ENCODE results near the gene IL25. TPM values are rescaled to one million over a fixed set of nuclear protein-coding genes. Genes with fewer than 3 reads are reported as not detected.

The IL25 gene
- total RNA-seq, 1 donor from 2014 or later = not detected

GRCh38 chr14:23377573-23378563, 5.3 kb downstream of the IL25 start:
- H3K27me3 Mint-ChIP-seq (ENCODE audit: unreplicated experiment) = no peaks in the 10 kb centered on the region
- no peak for DNase-seq
- H3K27ac Mint-ChIP-seq (ENCODE audit: unreplicated experiment) = peak overlapping the region; percentile 2

GRCh38 chr14:23378612-23379220, 6.1 kb downstream of the IL25 start:
- Mint-ChIP-seq H3K27me3 (ENCODE audit: unreplicated experiment) (no peaks in the 10 kb centered on the region), H3K27ac (ENCODE audit: unreplicated experiment) (peak overlapping the region; percentile 2), H3K4me3 (ENCODE audit: unreplicated experiment) (no peak overlapping the region), H3K9me3 (ENCODE audit: unreplicated experiment) (peaks cover 3% of the 10 kb centered on the region), H3K4me1 (ENCODE audit: low read depth, unreplicated experiment) (peaks cover 31% of the 10 kb centered on the region), H3K36me3 (ENCODE audit: unreplicated experiment) (no peaks in the 10 kb centered on the region)
- no peak for DNase-seq
- TF ChIP-seq, protein P1, sequence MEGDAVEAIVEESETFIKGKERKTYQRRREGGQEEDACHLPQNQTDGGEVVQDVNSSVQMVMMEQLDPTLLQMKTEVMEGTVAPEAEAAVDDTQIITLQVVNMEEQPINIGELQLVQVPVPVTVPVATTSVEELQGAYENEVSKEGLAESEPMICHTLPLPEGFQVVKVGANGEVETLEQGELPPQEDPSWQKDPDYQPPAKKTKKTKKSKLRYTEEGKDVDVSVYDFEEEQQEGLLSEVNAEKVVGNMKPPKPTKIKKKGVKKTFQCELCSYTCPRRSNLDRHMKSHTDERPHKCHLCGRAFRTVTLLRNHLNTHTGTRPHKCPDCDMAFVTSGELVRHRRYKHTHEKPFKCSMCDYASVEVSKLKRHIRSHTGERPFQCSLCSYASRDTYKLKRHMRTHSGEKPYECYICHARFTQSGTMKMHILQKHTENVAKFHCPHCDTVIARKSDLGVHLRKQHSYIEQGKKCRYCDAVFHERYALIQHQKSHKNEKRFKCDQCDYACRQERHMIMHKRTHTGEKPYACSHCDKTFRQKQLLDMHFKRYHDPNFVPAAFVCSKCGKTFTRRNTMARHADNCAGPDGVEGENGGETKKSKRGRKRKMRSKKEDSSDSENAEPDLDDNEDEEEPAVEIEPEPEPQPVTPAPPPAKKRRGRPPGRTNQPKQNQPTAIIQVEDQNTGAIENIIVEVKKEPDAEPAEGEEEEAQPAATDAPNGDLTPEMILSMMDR (IDR thresholded peaks at IDR 0.05; ENCODE audit: partially characterized antibody, unreplicated experiment) = no peak

More at GRCh38 chr14:23377573-23378563, 5.3 kb downstream of the IL25 start:
- TF ChIP-seq, protein P1 (IDR thresholded peaks at IDR 0.05; ENCODE audit: partially characterized antibody, unreplicated experiment) = no peak
- Mint-ChIP-seq H3K9me3 (ENCODE audit: unreplicated experiment) (peaks cover 3% of the 10 kb centered on the region), H3K4me3 (ENCODE audit: unreplicated experiment) (no peak overlapping the region), H3K36me3 (ENCODE audit: unreplicated experiment) (no peaks in the 10 kb centered on the region), H3K4me1 (ENCODE audit: low read depth, unreplicated experiment) (peaks cover 31% of the 10 kb centered on the region)

GRCh38 chr14:23379366-23380196, 7.0 kb downstream of the IL25 start:
- DNase-seq = peak; percentile 61
- Mint-ChIP-seq H3K27me3 (ENCODE audit: unreplicated experiment) (no peaks in the 10 kb centered on the region), H3K36me3 (ENCODE audit: unreplicated experiment) (no peaks in the 10 kb centered on the region), H3K4me1 (ENCODE audit: low read depth, unreplicated experiment) (peaks cover 31% of the 10 kb centered on the region), H3K4me3 (ENCODE audit: unreplicated experiment) (no peak overlapping the region), H3K27ac (ENCODE audit: unreplicated experiment) (no peak overlapping the region), H3K9me3 (ENCODE audit: unreplicated experiment) (peaks cover 3% of the 10 kb centered on the region)
- TF ChIP-seq, protein P1 (IDR thresholded peaks at IDR 0.05; ENCODE audit: partially characterized antibody, unreplicated experiment) = peak; percentile 77

GRCh38 chr14:23380197-23380914, 7.7 kb downstream of the IL25 start:
- TF ChIP-seq, protein P1 (IDR thresholded peaks at IDR 0.05; ENCODE audit: partially characterized antibody, unreplicated experiment) = peak; percentile 13
- H3K27ac Mint-ChIP-seq (ENCODE audit: unreplicated experiment) = peak overlapping the region; percentile 40
- peaks cover 4% of the 10 kb centered on the region for H3K36me3 Mint-ChIP-seq (ENCODE audit: unreplicated experiment)
- DNase-seq = peak; percentile 42
- H3K27me3 Mint-ChIP-seq (ENCODE audit: unreplicated experiment) = peaks cover 4% of the 10 kb centered on the region
- peaks cover 31% of the 10 kb centered on the region for H3K4me1 Mint-ChIP-seq (ENCODE audit: low read depth, unreplicated experiment)
- peak overlapping the region; percentile 36 for H3K4me3 Mint-ChIP-seq (ENCODE audit: unreplicated experiment)
- peaks cover 7% of the 10 kb centered on the region for H3K9me3 Mint-ChIP-seq (ENCODE audit: unreplicated experiment)

Measured in glutamatergic neuron (in vitro differentiated cells).